Breast epithelium (tissue), 4 donors: ENCODE results near the gene CCDC51. TPM values are rescaled to one million over a fixed set of nuclear protein-coding genes. Genes with fewer than 3 reads are reported as not detected.
A peak's percentile ranks its signal among the peaks of the same experiment; 100 is the strongest.
"Not testable (repeated sequence)": the region's sequence is repeated elsewhere in the genome, so short reads cannot be mapped to it uniquely, and the experiment has no call there.

Experiments
- DNase-seq, 2 donors: peaks; one replicate each; pipeline ENCODE4 v3.0.0-alpha.2; 2019; ENCODE audit warnings: low spot score in 2 of 2
- H3K27ac ChIP-seq, 2 donors: fragments of 200-600 bp; sonication (generic) in 1 of 2; one replicate each; pipeline ENCODE4 v1.5.1; 2016 to 2019; ENCODE audit warnings: mild to moderate bottlenecking in 1 of 2
- H3K27me3 ChIP-seq, 2 donors: fragments of 200-600 bp; sonication (generic) in 1 of 2; one replicate each; pipeline versions ENCODE4 v1.5.1 to v1.6.0; 2017 to 2019; ENCODE audit warnings: control low read depth in 1 of 2, mild to moderate bottlenecking in 1 of 2
- H3K36me3 ChIP-seq: fragments of 200-600 bp; one replicate; pipeline ENCODE4 v1.5.1; 2019
- H3K4me1 ChIP-seq, 2 donors: fragments of 200-600 bp; sonication (generic); one replicate each; pipeline ENCODE4 v1.5.1; 2016 to 2019; ENCODE audit warnings: control low read depth in 1 of 2
- H3K4me3 ChIP-seq, 3 donors: fragments of 200-600 bp; sonication (generic); 1 replicate in 2 of 3; 2 replicates in 1 of 3; pipeline ENCODE4 v1.5.1; 2016 to 2019; ENCODE audit warnings: mild to moderate bottlenecking in 3 of 3, moderate library complexity in 2 of 3
- H3K9me3 ChIP-seq, 2 donors: fragments of 200-600 bp; sonication (generic) in 1 of 2; one replicate each; pipeline ENCODE4 v1.5.1; 2016 to 2019; ENCODE audit warnings: control low read depth in 1 of 2
- CTCF ChIP-seq, 3 donors: fragments of 450-650 bp; IDR thresholded peaks; one replicate each; pipeline ENCODE4 v1.5.1; 2016 to 2017; ENCODE audit warnings: antibody characterized with exemption in 3 of 3, mild to moderate bottlenecking in 3 of 3, moderate library complexity in 3 of 3
- POLR2A ChIP-seq: fragments of 450-650 bp; IDR thresholded peaks from one replicate; pipeline ENCODE4 v1.6.1; 2016; ENCODE audit warnings: antibody characterized with exemption, mild to moderate bottlenecking, moderate library complexity
- POLR2AphosphoS5 ChIP-seq, 3 donors: sonication (generic); formaldehyde crosslinking; IDR thresholded peaks; one replicate each; pipeline ENCODE4 v1.6.1; 2017; ENCODE audit warnings: antibody characterized with exemption in 3 of 3
- intact Hi-C: fragments of 100-400 bp; cut with DNase I; formaldehyde crosslinking; loops from one replicate; pipeline ENCODE4 v1.15.1; 2023; ENCODE audit warnings: low total_unique reads
- total RNA-seq, 3 donors: library from RNA; depleted of rRNA; stranded (reverse); fragments of >200 nt; gene quantifications; one replicate each; pipeline ENCODE4 v1.1.0, GENCODE V29; 2016

CCDC51 gene
- total RNA-seq, 3 donors from 2014 or later, result 12.5 to 14.7 (median 13.9) TPM

GRCh38 chr3:48477959-48478520, 38.1 kb upstream of the CCDC51 start:
- H3K27ac ChIP-seq, result peak overlapping the region in 1 of 2 donors; percentile 48

GRCh38 chr3:48476426-48477053, 36.6 kb upstream of the CCDC51 start:
- no peaks in the 10 kb centered on the region for H3K4me1 ChIP-seq
- intact Hi-C loops, result no loop called here
- no peak overlapping the region for H3K27ac ChIP-seq
- no peaks in the 10 kb centered on the region for H3K36me3 ChIP-seq
- H3K27me3 ChIP-seq, result no peaks in the 10 kb centered on the region
- TF ChIP-seq POLR2A, result no peak
- TF ChIP-seq POLR2AphosphoS5 (IDR thresholded peaks at IDR 0.05), result no peak
- TF ChIP-seq CTCF (IDR thresholded peaks at IDR 0.05), result no peak
- DNase-seq, result no peak
- H3K9me3 ChIP-seq, result no peaks in the 10 kb centered on the region
- no peak overlapping the region for H3K4me3 ChIP-seq

More at GRCh38 chr3:48477959-48478520, 38.1 kb upstream of the CCDC51 start:
- Histone ChIP-seq H3K9me3 (no peaks in the 10 kb centered on the region), H3K4me3 (no peak overlapping the region), H3K27me3 (no peaks in the 10 kb centered on the region), H3K36me3 (no peaks in the 10 kb centered on the region), H3K4me1 (no peaks in the 10 kb centered on the region)
- DNase-seq, result no peak
- TF ChIP-seq POLR2A (no peak), CTCF (IDR thresholded peaks at IDR 0.05) (no peak), POLR2AphosphoS5 (IDR thresholded peaks at IDR 0.05) (no peak)
- intact Hi-C loops, result no loop called here

- Histone ChIP-seq H3K36me3 (no peaks in the 10 kb centered on the region), H3K4me1 (peaks cover 2 to 4% of the 10 kb centered on the region in 2 donors), H3K9me3 (no peaks in the 10 kb centered on the region), H3K27me3 (no peaks in the 10 kb centered on the region), H3K27ac (no peak overlapping the region), H3K4me3 (no peak overlapping the region)
- DNase-seq, result no peak
- no peak for TF ChIP-seq POLR2AphosphoS5 (IDR thresholded peaks at IDR 0.05)
- no peak for TF ChIP-seq POLR2A
- no peak for TF ChIP-seq CTCF (IDR thresholded peaks at IDR 0.05)
- intact Hi-C loops, result no loop called here
These were observed 35.3 kb upstream of the CCDC51 start for GRCh38 chr3:48475188-48475587.

- H3K9me3 ChIP-seq, result no peaks in the 10 kb centered on the region
- no peak overlapping the region for H3K4me3 ChIP-seq
- H3K27ac ChIP-seq, result no peak overlapping the region
- peaks cover 2 to 7% of the 10 kb centered on the region in 2 donors for H3K4me1 ChIP-seq
- no peaks in the 10 kb centered on the region for H3K36me3 ChIP-seq
- intact Hi-C loops, result no loop called here
- DNase-seq, result no peak
- no peak for TF ChIP-seq CTCF (IDR thresholded peaks at IDR 0.05)
- no peaks in the 10 kb centered on the region for H3K27me3 ChIP-seq
These were observed 34.7 kb upstream of the CCDC51 start for GRCh38 chr3:48474619-48475018.

- H3K9me3 ChIP-seq, DNase-seq, intact Hi-C loops, H3K27me3 ChIP-seq, H3K4me3 ChIP-seq, H3K36me3 ChIP-seq, H3K4me1 ChIP-seq, H3K27ac ChIP-seq: not testable (repeated sequence)
These were observed 34.1 kb upstream of the CCDC51 start for GRCh38 chr3:48474031-48474430.
